GM12878 (cell line): ENCODE data around the gene PRTFDC1. TPM values are rescaled to one million over a fixed set of nuclear protein-coding genes. Genes with fewer than 3 reads are reported as not detected.

Experiments used
- ATAC-seq: fragments of 200-7000 bp; cut with Tn5 transposase; 3 replicates; pipeline ENCODE4 v1.9.1; 2020; ENCODE audit warnings: mild to moderate bottlenecking, moderate library complexity
- BruUV-seq: library from RNA; stranded (reverse); fragments of 400-500 nt; replicated peaks from 2 replicates; lab custom pipeline; 2021; lab: Mats Ljungman, UMichigan
- CTCF ChIA-PET: fragments of 300-600 bp; sonication (Branson Sonifier 250); formaldehyde crosslinking; extraction: SDS; loops from one replicate; lab custom pipeline; 2021; ENCODE audit warnings: inconsistent platforms; lab: Yijun Ruan, JAX
- POLR2A ChIA-PET: fragments of 350-600 bp; formaldehyde crosslinking; extraction: SDS; loops from one replicate; lab custom pipeline; 2021; ENCODE audit warnings: inconsistent platforms; lab: Charles Lee
- RAD21 ChIA-PET: fragments of 300-600 bp; sonication (Branson Sonifier 250); formaldehyde crosslinking; loops from one replicate; lab custom pipeline; 2023; ENCODE audit warnings: antibody characterized with exemption; ENCODE audit not compliant: unreplicated experiment; lab: Charles Lee
- SMC1A ChIA-PET: fragments of 300-600 bp; sonication (Branson Sonifier 250); formaldehyde crosslinking; loops from one replicate; lab custom pipeline; 2023; ENCODE audit not compliant: unreplicated experiment, uncharacterized antibody; lab: Charles Lee
- DNase-seq: peaks from one replicate; pipeline ENCODE4 v3.0.0-alpha.2; 2011; ENCODE audit warnings: low read depth, low spot score
- FAIRE-seq: peaks from 3 replicates; lab custom pipeline; 2011; peaks lifted over from hg19 to GRCh38; lab: Jason Lieb, UNC
- H2AFZ ChIP-seq: 2 replicates; pipeline ENCODE4 v1.6.0; 2011; ENCODE audit warnings: low read depth, low read length, control low read depth; ENCODE audit not compliant: control insufficient read depth
- H3K27ac ChIP-seq: 2 replicates; pipeline ENCODE4 v1.5.1; 2011; ENCODE audit warnings: control low read depth; ENCODE audit not compliant: control insufficient read depth, insufficient read depth
- H3K27me3 ChIP-seq, 2 experiments: replicated peaks in 1 of 2; 2 replicates each; pipeline versions ENCODE4 v1.6.0 to v1.6.1; 2011; ENCODE audit warnings: low read length in 1 of 2; ENCODE audit not compliant: control insufficient read depth in 2 of 2, insufficient read depth in 2 of 2
- H3K36me3 ChIP-seq, 2 experiments: 2 replicates each; pipeline ENCODE4 v1.5.1; 2011; ENCODE audit warnings: low read length in 1 of 2; ENCODE audit not compliant: control insufficient read depth in 2 of 2, insufficient read depth in 2 of 2
- H3K4me1 ChIP-seq: 2 replicates; pipeline ENCODE4 v1.6.1; 2011; ENCODE audit warnings: mild to moderate bottlenecking, low read length, moderate library complexity, mixed read lengths; ENCODE audit not compliant: control insufficient read depth, insufficient read depth
- H3K4me2 ChIP-seq: 2 replicates; pipeline ENCODE4 v1.6.0; 2011; ENCODE audit warnings: control low read depth; ENCODE audit not compliant: control insufficient read depth, insufficient read depth
- H3K4me3 ChIP-seq: fragments of 200-600 bp; sonication (generic); 2 replicates; pipeline ENCODE4 v1.5.1; 2016
- H3K79me2 ChIP-seq: 2 replicates; pipeline ENCODE4 v1.6.0; 2011; ENCODE audit warnings: low read length; ENCODE audit not compliant: control insufficient read depth, insufficient read depth
- H3K9ac ChIP-seq: 2 replicates; pipeline ENCODE4 v1.8.0; 2011; ENCODE audit warnings: low read length, control low read depth, mixed read lengths; ENCODE audit not compliant: control insufficient read depth, insufficient read depth
- H3K9me3 ChIP-seq: replicated peaks from 3 replicates; pipeline ENCODE4 v1.5.1; 2011; ENCODE audit warnings: mild to moderate bottlenecking, low read length; ENCODE audit not compliant: control insufficient read depth, insufficient read depth
- H4K20me1 ChIP-seq: 2 replicates; pipeline ENCODE4 v1.6.0; 2011; ENCODE audit not compliant: control insufficient read depth, insufficient read depth
- CREM ChIP-seq: IDR thresholded peaks from 2 replicates; pipeline ENCODE4 v1.6.1; 2014; ENCODE audit warnings: antibody characterized with exemption, low read depth
- DPF2 ChIP-seq: fragments of 450-650 bp; IDR thresholded peaks from 2 replicates; pipeline ENCODE4 v1.6.1; 2017; ENCODE audit warnings: mild to moderate bottlenecking
- E4F1 ChIP-seq: fragments of 450-650 bp; IDR thresholded peaks from 2 replicates; pipeline ENCODE4 v1.6.1; 2018; ENCODE audit warnings: borderline replicate concordance, mild to moderate bottlenecking; ENCODE audit not compliant: partially characterized antibody
- ESRRA ChIP-seq: IDR thresholded peaks from 2 replicates; pipeline ENCODE4 v1.6.1; 2012; ENCODE audit warnings: mild to moderate bottlenecking, low read length, improper control_type of control experiment
- IKZF1 ChIP-seq: fragments of 450-650 bp; conservative IDR thresholded peaks from 2 replicates; pipeline ENCODE4 v1.6.1; 2017; ENCODE audit warnings: antibody characterized with exemption, mild to moderate bottlenecking
- IKZF2 ChIP-seq, 2 experiments: fragments of 450-650 bp; IDR thresholded peaks; 2 replicates each; pipeline ENCODE4 v1.6.1; 2017; ENCODE audit warnings: mild to moderate bottlenecking in 2 of 2, moderate library complexity in 2 of 2
- KLF5 ChIP-seq: fragments of 450-650 bp; IDR thresholded peaks from 2 replicates; pipeline ENCODE4 v1.6.1; 2014; ENCODE audit warnings: mild to moderate bottlenecking; ENCODE audit not compliant: partially characterized antibody
- RB1 ChIP-seq: fragments of 450-650 bp; formaldehyde crosslinking; IDR thresholded peaks from 2 replicates; pipeline ENCODE4 v1.6.1; 2017; ENCODE audit warnings: mild to moderate bottlenecking, borderline replicate concordance
- RCOR1 ChIP-seq: conservative IDR thresholded peaks from 2 replicates; pipeline ENCODE4 v1.6.1; 2012; ENCODE audit warnings: low read depth, low read length, improper control_type of control experiment
- SMC3 ChIP-seq: IDR thresholded peaks from 2 replicates; pipeline ENCODE4 v1.6.1; 2011; ENCODE audit warnings: low read length, improper control_type of control experiment, borderline replicate concordance
- SUZ12 ChIP-seq: fragments of 200-600 bp; sonication (generic); IDR thresholded peaks from one replicate; pipeline ENCODE4 v1.6.1; 2018; ENCODE audit warnings: antibody characterized with exemption, mild to moderate bottlenecking; ENCODE audit not compliant: unreplicated experiment
- ZBED1 ChIP-seq: IDR thresholded peaks from 2 replicates; pipeline ENCODE4 v1.6.1; 2016; ENCODE audit warnings: borderline replicate concordance
- ZNF217 ChIP-seq: fragments of 450-650 bp; IDR thresholded peaks from 2 replicates; pipeline ENCODE4 v1.6.1; 2017; ENCODE audit warnings: antibody characterized with exemption, mild to moderate bottlenecking
- ZNF24 ChIP-seq: fragments of 450-650 bp; IDR thresholded peaks from 2 replicates; pipeline ENCODE4 v1.6.1; 2017; ENCODE audit warnings: antibody characterized with exemption, mild to moderate bottlenecking
- ZNF274 ChIP-seq: IDR thresholded peaks from one replicate; pipeline ENCODE4 v1.8.0; 2011; ENCODE audit not compliant: insufficient read length, insufficient read depth
- WGBS: methylation state at CpG from one replicate; pipeline ENCODE4 v1.1.6; 2016; ENCODE audit warnings: low lambda C conversion rate; ENCODE audit not compliant: insufficient replicate concordance, insufficient coverage; ENCODE audit errors: missing lambda C conversion rate; 5-methylcytosine and 5-hydroxymethylcytosine counted together
- in situ Hi-C: fragments of 300-500 bp; cut with MboI; formaldehyde crosslinking; loops from 9 replicates; pipeline ENCODE4 v1.14.3; 2018; ENCODE audit warnings: mixed read lengths
- intact Hi-C: fragments of 100-400 bp; cut with micrococcal nuclease; formaldehyde crosslinking; loops from one replicate; pipeline ENCODE4 v1.14.2; 2022; ENCODE audit not compliant: unreplicated experiment
- polyA plus RNA-seq, 11 experiments: library from polyadenylated mRNA; depleted of rRNA in 4 of 11; unstranded in 6 of 11; stranded (reverse) in 5 of 11; fragments of >200 nt; fragmentation: Nextera tagmentation in 4 of 11; fragmentation: Illumina TruSeq in 1 of 11; extraction: Ambion mirVana in 4 of 11; extraction: Trizol in 1 of 11; gene quantifications; 1 replicate in 1 of 11; 2 replicates in 10 of 11; pipeline versions ENCODE4 v1.2.1 to v1.2.3, GENCODE V29; 2011 to 2016; ENCODE audit warnings: inconsistent platforms in 2 of 11, missing spikeins in 2 of 11, low read depth in 1 of 11
- total RNA-seq, 4 experiments: library from RNA; depleted of rRNA in 3 of 4; stranded (reverse); fragments of >200 nt in 3 of 4; fragmentation: Illumina TruSeq in 1 of 4; extraction: Trizol in 1 of 4; gene quantifications; 2 replicates each; pipeline versions ENCODE4 v1.2.1 to v1.2.3, GENCODE V29; 2013 to 2021

The PRTFDC1 gene
- total and polyA plus RNA-seq, 10 of the 15 experiments (the other 5 are each of a cell fraction or from before 2014, with no cell fraction given): 5.5 to 17.3 (median 11.3) TPM

DNA sequence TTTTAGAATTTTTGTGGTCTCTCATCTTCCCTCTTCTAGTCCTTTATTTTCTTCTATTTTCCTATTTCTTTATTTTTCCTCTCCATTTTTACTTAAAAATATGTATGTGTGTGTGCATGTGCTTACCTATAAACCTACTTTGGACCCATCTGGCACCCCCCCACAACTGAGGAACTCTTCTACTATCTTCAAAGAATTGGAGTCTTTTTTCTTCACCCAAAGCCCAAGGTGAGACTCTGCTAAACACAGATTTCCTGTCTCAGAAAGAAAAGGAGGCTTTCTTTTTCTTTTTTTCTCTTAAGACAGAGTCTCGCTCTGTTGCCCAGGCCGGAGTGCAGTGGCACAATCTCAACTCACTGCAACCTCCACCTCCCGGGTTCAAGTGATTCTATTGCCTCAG, 24.2 kb downstream of the PRTFDC1 start:
- intact Hi-C loops: loop anchor here (5.0 kb wide), 2 partner anchors 41 to 206 kb away; partner anchors contain the start of gene ARHGAP21
- Histone ChIP-seq H3K9me3 (peaks cover under 1% of the 10 kb centered on the region; the same call in 1 of the 3 replicates), H3K27ac (no peak overlapping the region), H3K9ac (no peak overlapping the region)
- in situ Hi-C loops: no loop called here
- no peak for FAIRE-seq
- TF ChIP-seq ZNF24 (no peak), CREM (no peak), ZNF274 (no peak), ESRRA (no peak), ZBED1 (no peak), ZNF217 (no peak), SUZ12 (no peak), RB1 (no peak), SMC3 (no peak), DPF2 (no peak), IKZF2 (IDR thresholded peaks at IDR 0.05) (no peak), KLF5 (no peak), IKZF1 (no peak), RCOR1 (no peak), E4F1 (no peak)
- TF ChIP-seq, all 136 proteins: peak for 0
- H3K36me3 ChIP-seq: no peaks in the 10 kb centered on the region; a peak in 1 of 4 replicates
- RAD21 ChIA-PET: interaction anchor here (1.5 to 11.4 kb wide), 11 partner anchors 17 to 285 kb away, joined by 4 to 274 read pairs (median 18); partner anchors contain the start of genes ARHGAP21 and PRTFDC1
- BruUV-seq: no TSS peak
- SMC1A ChIA-PET: interaction anchor here (1.9 to 11.7 kb wide), 8 partner anchors 11 to 284 kb away, joined by 4 to 338 read pairs (median 66); partner anchors contain the start of genes ARHGAP21 and PRTFDC1
- POLR2A ChIA-PET: interaction anchor here (0.6 to 9.1 kb wide), 10 partner anchors 10 to 61 kb away, joined by 4 to 103 read pairs (median 16); partner anchors contain the start of gene PRTFDC1
- no peak overlapping the region for H3K4me3 ChIP-seq
- WGBS: 71% methylated on average over 2 of the region's 3 CpGs
- no peaks in the 10 kb centered on the region for H3K27me3 ChIP-seq
- CTCF ChIA-PET: interaction anchor here (1.0 to 6.0 kb wide), 6 partner anchors 12 to 27 kb away, joined by 3 to 56 read pairs (median 20); partner anchors contain the start of gene PRTFDC1
- H2AFZ ChIP-seq: no peak overlapping the region
- no peak for DNase-seq
- no peaks in the 10 kb centered on the region for H4K20me1 ChIP-seq
- H3K4me1 ChIP-seq: peaks cover 6% of the 10 kb centered on the region
- peak overlapping the region; percentile 9; the same call in 1 of the 2 replicates for H3K4me2 ChIP-seq
- ATAC-seq: no peak; the same call in 2 of the 3 replicates
- H3K79me2 ChIP-seq: no peaks in the 10 kb centered on the region
